LNCAP (cell line): Measurements from ENCODE around the gene YBX2.

Experiments
- TF ChIP-seq, protein P1 (sequence below): fragments of 450-650 bp; IDR thresholded peaks from 2 replicates; pipeline ENCODE4 v1.5.1; 2017; ENCODE audit warnings: mild to moderate bottlenecking

The YBX2 gene

DNA sequence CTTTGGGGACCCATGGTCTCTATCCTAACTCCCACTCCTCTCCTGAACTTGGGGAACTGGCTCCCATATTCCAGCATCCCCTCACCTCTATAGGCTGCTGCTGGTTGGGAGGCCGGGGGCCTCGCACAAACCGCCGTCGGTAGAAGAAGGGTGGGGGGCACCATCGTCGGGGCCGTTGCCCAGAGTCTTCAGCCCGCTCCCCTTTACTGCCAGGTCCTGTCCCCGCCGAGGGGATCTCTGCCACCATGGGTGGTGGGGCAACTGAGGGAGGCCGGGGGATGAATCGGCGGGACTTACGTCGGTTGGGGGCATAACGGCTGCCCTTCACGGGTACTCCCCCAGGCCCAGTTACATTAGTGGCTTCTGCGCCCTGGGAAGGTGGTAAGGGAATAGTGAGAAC is 4.3 kb downstream of the YBX2 start:
- TF ChIP-seq, protein P1, sequence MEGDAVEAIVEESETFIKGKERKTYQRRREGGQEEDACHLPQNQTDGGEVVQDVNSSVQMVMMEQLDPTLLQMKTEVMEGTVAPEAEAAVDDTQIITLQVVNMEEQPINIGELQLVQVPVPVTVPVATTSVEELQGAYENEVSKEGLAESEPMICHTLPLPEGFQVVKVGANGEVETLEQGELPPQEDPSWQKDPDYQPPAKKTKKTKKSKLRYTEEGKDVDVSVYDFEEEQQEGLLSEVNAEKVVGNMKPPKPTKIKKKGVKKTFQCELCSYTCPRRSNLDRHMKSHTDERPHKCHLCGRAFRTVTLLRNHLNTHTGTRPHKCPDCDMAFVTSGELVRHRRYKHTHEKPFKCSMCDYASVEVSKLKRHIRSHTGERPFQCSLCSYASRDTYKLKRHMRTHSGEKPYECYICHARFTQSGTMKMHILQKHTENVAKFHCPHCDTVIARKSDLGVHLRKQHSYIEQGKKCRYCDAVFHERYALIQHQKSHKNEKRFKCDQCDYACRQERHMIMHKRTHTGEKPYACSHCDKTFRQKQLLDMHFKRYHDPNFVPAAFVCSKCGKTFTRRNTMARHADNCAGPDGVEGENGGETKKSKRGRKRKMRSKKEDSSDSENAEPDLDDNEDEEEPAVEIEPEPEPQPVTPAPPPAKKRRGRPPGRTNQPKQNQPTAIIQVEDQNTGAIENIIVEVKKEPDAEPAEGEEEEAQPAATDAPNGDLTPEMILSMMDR, result no peak

DNA sequence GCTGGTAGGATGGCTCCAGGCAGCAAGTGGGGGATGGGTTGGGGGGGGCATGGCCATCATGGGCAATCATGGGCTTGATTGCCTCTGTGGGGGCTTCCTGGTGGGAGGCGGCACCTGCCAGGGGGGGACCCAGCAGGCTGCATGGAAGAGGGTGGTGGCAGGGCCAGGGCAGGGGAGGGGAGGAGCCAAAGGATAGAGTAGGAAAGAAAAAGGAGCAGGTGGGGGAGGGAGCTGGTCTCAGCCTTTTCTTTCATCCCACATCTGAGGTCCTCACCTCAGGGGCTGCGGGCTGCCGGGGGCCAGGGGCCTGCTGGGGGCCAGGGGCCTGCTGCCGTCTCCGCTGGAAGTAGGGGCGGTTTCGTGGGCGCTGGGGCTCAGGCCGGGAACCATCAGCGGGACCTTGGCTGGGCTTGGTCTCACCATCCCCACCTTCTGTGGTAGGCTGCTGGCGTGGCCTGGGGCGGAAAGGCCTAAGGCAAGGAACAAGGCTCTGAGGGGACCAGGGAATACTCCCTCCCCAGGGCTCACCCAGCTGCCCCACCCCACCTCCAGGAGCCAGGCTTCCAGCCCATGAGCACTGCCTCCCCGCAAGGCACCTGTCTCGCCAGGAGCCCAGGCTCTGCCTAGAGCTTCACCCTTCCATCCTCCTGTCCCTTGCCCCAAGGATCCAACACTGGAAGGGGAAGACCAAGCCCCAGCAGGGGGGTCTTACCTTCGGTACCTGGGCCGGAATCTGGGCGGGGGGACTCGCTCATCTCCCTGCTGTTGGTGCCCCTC is 5.0 kb downstream of the YBX2 start:
- TF ChIP-seq, protein P1, result no peak

DNA sequence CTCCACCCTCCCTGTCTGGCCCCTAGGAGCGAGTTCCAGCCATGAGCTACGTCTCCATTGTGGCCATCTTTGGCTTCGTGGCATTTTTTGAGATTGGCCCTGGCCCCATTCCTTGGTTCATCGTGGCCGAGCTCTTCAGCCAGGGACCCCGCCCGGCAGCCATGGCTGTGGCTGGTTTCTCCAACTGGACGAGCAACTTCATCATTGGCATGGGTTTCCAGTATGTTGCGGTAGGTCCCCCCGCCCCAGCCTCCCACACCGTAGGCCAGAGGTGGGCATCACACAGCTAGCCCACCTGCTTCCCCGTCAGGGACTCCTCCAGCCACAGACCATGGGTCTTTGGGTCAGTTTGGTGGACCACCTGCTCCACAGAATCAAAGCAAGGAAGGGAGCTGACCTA is 8.8 kb downstream of the YBX2 start:
- TF ChIP-seq, protein P1, result no peak

DNA sequence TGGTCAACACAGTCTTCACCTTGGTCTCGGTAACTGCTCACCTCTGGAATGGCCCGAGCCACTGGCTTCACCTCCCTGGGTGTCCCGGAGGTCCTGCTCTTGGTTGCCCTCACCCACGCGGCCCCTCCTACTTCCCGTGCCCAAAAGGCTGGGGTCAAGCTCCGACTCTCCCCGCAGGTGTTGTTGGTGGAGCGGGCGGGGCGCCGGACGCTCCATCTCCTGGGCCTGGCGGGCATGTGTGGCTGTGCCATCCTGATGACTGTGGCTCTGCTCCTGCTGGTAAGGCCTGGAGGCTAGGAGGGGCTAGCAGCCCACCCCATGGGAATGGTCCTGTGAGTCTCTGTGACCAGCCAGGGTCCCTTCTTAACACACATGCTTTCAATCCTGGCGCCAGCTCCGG is 9.5 kb downstream of the YBX2 start:
- TF ChIP-seq, protein P1, result no peak

DNA sequence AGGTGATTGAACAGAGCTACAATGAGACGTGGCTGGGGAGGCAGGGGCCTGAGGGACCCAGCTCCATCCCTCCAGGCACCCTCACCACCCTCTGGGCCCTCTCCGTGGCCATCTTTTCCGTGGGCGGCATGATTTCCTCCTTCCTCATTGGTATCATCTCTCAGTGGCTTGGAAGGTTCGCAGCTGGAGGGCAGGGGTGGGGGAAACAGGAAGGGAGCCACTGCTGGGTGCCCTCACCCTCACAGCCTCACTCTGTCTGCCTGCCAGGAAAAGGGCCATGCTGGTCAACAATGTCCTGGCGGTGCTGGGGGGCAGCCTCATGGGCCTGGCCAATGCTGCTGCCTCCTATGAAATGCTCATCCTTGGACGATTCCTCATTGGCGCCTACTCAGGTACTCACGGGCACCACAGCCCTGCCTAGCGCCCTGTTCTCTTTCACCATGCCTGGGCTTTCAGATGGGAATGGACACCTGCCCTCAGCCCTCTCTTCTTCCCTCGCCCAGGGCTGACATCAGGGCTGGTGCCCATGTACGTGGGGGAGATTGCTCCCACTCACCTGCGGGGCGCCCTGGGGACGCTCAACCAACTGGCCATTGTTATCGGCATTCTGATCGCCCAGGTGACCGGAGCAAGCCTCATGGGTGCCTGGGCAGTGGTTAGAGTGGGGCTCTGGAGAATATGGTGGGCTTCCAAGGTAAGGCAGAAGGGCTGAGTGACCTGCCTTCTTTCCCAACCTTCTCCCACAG is 10.8 kb downstream of the YBX2 start:
- TF ChIP-seq, protein P1, result no peak

DNA sequence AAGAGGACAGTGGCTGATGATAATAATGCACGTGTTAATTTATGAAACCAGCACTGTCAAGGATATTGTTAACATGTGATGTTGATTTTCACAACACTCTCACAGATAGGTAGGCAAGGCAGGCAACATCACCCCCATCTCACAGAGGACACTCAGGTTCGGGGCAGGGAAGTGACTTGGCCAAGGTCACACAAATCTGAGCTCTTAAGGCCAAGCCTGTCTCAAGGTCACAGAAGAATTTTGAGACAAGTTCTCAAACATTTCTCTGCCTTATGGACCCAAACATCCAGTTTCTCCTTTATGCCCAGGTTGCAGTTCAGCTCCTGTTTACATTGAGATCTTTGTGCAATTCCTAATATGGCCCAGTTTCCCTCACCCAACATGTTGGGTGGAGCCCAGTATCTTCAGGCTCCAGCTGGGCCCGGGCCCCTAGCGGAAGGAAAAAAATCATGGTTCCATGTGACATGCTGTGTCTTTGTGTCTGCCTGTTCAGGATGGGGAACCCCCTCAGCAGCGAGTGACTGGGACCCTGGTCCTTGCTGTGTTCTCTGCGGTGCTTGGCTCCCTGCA is 11.6 kb downstream of the YBX2 start:
- TF ChIP-seq, protein P1, result no peak

DNA sequence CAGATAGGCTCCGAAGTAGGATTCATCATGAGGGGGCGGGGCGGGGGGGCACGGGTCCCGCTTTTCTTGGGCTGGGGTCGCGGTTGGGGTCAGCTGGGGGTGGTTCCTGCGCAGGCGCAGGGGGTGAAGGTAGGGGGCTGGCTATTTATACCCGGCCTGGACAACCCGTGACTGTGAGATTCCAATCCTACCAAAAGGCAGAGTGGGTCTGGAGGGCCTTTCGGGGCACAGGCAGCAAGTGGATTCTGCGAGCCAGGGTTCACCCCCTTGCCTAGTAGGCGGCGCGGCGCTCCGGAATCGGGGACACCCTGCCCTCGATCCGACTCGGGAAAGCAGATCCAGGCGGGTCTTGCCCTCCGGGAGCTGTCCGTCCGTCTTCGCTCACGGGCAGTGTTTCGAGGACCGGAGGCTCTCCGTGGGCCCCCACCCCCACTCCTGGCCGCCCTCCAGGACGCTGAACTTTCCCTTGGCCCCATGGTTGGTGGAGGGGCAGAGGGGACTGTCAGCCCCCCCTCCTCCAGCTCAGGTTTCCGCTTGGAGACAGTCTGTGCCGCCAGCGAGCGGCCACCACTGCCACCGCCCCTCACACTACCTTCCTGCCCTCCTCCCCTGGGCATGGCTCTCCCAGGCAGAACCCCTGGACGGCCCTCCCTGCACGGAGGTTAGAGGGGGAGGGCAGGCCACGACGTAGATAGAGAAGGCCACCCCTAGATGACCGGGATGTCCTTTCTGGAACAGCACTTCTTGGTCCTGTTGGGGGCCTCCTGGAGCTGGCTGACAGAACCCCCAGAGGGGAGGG is 12.3 kb downstream of the YBX2 start:
- TF ChIP-seq, protein P1, result no peak
